ENCODE data around the gene ACTBL2. TPM values are rescaled to one million over a fixed set of nuclear protein-coding genes. Genes with fewer than 3 reads are reported as not detected.

Gene ACTBL2
- total RNA-seq, 1 experiment from 2014 or later: not detected

- no peaks in the 10 kb centered on the region for H3K27me3 ChIP-seq (ENCODE audit: control insufficient read depth, insufficient read depth, low read length)
- no peaks in the 10 kb centered on the region for H3K36me3 ChIP-seq (replicated peaks; ENCODE audit: control insufficient read depth, insufficient read depth, low read length)
- H3K4me3 ChIP-seq (ENCODE audit: insufficient read depth, low read depth, low read length): no peak overlapping the region
- no peak for DNase-seq
These were observed 20.8 kb upstream of the ACTBL2 start for GRCh38 chr5:57503433-57503832.

GRCh38 chr5:57501414-57502201 lies 19.0 kb upstream of the ACTBL2 start:
- DNase-seq: no peak
- Histone ChIP-seq H3K36me3 (replicated peaks; ENCODE audit: control insufficient read depth, insufficient read depth, low read length) (no peaks in the 10 kb centered on the region), H3K27me3 (ENCODE audit: control insufficient read depth, insufficient read depth, low read length) (no peaks in the 10 kb centered on the region), H3K4me3 (ENCODE audit: insufficient read depth, low read depth, low read length) (no peak overlapping the region)

- no peak overlapping the region for H3K4me3 ChIP-seq (ENCODE audit: insufficient read depth, low read depth, low read length)
- H3K36me3 ChIP-seq (replicated peaks; ENCODE audit: control insufficient read depth, insufficient read depth, low read length): no peaks in the 10 kb centered on the region
- DNase-seq: peak; percentile 39
- H3K27me3 ChIP-seq (ENCODE audit: control insufficient read depth, insufficient read depth, low read length): no peaks in the 10 kb centered on the region
These were observed 16.8 kb upstream of the ACTBL2 start for GRCh38 chr5:57499262-57500050.

GRCh38 chr5:57497733-57498132 lies 15.1 kb upstream of the ACTBL2 start:
- DNase-seq: no peak
- Histone ChIP-seq H3K4me3 (ENCODE audit: insufficient read depth, low read depth, low read length) (no peak overlapping the region), H3K36me3 (replicated peaks; ENCODE audit: control insufficient read depth, insufficient read depth, low read length) (no peaks in the 10 kb centered on the region), H3K27me3 (ENCODE audit: control insufficient read depth, insufficient read depth, low read length) (no peaks in the 10 kb centered on the region)

GRCh38 chr5:57495285-57496086 lies 12.9 kb upstream of the ACTBL2 start:
- no peaks in the 10 kb centered on the region for H3K27me3 ChIP-seq (ENCODE audit: control insufficient read depth, insufficient read depth, low read length)
- no peaks in the 10 kb centered on the region for H3K36me3 ChIP-seq (replicated peaks; ENCODE audit: control insufficient read depth, insufficient read depth, low read length)
- no peak overlapping the region for H3K4me3 ChIP-seq (ENCODE audit: insufficient read depth, low read depth, low read length)
- DNase-seq: no peak

- no peak for DNase-seq
- Histone ChIP-seq H3K27me3 (ENCODE audit: control insufficient read depth, insufficient read depth, low read length) (no peaks in the 10 kb centered on the region), H3K36me3 (replicated peaks; ENCODE audit: control insufficient read depth, insufficient read depth, low read length) (no peaks in the 10 kb centered on the region), H3K4me3 (ENCODE audit: insufficient read depth, low read depth, low read length) (no peak overlapping the region)
These were observed 11.8 kb upstream of the ACTBL2 start for GRCh38 chr5:57494104-57495098.

- no peak overlapping the region for H3K4me3 ChIP-seq (ENCODE audit: insufficient read depth, low read depth, low read length)
- H3K27me3 ChIP-seq (ENCODE audit: control insufficient read depth, insufficient read depth, low read length): no peaks in the 10 kb centered on the region
- no peaks in the 10 kb centered on the region for H3K36me3 ChIP-seq (replicated peaks; ENCODE audit: control insufficient read depth, insufficient read depth, low read length)
- no peak for DNase-seq
These were observed 10.4 kb upstream of the ACTBL2 start for GRCh38 chr5:57493034-57493433.

- Histone ChIP-seq H3K27me3 (ENCODE audit: control insufficient read depth, insufficient read depth, low read length) (no peaks in the 10 kb centered on the region), H3K4me3 (ENCODE audit: insufficient read depth, low read depth, low read length) (no peak overlapping the region), H3K36me3 (replicated peaks; ENCODE audit: control insufficient read depth, insufficient read depth, low read length) (no peaks in the 10 kb centered on the region)
- DNase-seq: no peak
These were observed 10.0 kb upstream of the ACTBL2 start for GRCh38 chr5:57492632-57493031.

GRCh38 chr5:57491369-57491965 lies 8.9 kb upstream of the ACTBL2 start:
- Histone ChIP-seq H3K27me3 (ENCODE audit: control insufficient read depth, insufficient read depth, low read length) (no peaks in the 10 kb centered on the region), H3K4me3 (ENCODE audit: insufficient read depth, low read depth, low read length) (no peak overlapping the region), H3K36me3 (replicated peaks; ENCODE audit: control insufficient read depth, insufficient read depth, low read length) (no peaks in the 10 kb centered on the region)
- no peak for DNase-seq

GRCh38 chr5:57488215-57488955 lies 5.8 kb upstream of the ACTBL2 start:
- no peaks in the 10 kb centered on the region for H3K36me3 ChIP-seq (replicated peaks; ENCODE audit: control insufficient read depth, insufficient read depth, low read length)
- no peak overlapping the region for H3K4me3 ChIP-seq (ENCODE audit: insufficient read depth, low read depth, low read length)
- DNase-seq: no peak
- no peaks in the 10 kb centered on the region for H3K27me3 ChIP-seq (ENCODE audit: control insufficient read depth, insufficient read depth, low read length)

- H3K27me3 ChIP-seq (ENCODE audit: control insufficient read depth, insufficient read depth, low read length): no peaks in the 10 kb centered on the region
- no peak overlapping the region for H3K4me3 ChIP-seq (ENCODE audit: insufficient read depth, low read depth, low read length)
- no peak for DNase-seq
- no peaks in the 10 kb centered on the region for H3K36me3 ChIP-seq (replicated peaks; ENCODE audit: control insufficient read depth, insufficient read depth, low read length)
These were observed 3.5 kb upstream of the ACTBL2 start for GRCh38 chr5:57486027-57486602.

- H3K4me3 ChIP-seq (ENCODE audit: insufficient read depth, low read depth, low read length): no peak overlapping the region
- no peaks in the 10 kb centered on the region for H3K36me3 ChIP-seq (replicated peaks; ENCODE audit: control insufficient read depth, insufficient read depth, low read length)
- no peaks in the 10 kb centered on the region for H3K27me3 ChIP-seq (ENCODE audit: control insufficient read depth, insufficient read depth, low read length)
- no peak for DNase-seq
These were observed 3.8 kb downstream of the ACTBL2 start for GRCh38 chr5:57478826-57479225.
